Measurements from ENCODE around the gene FAM83C. TPM values are rescaled to one million over a fixed set of nuclear protein-coding genes. Genes with fewer than 3 reads are reported as not detected.

The FAM83C gene
- total and polyA plus RNA-seq, 10 of the 15 experiments (the other 5 are each of a cell fraction or from before 2014, with no cell fraction given): not detected

DNA sequence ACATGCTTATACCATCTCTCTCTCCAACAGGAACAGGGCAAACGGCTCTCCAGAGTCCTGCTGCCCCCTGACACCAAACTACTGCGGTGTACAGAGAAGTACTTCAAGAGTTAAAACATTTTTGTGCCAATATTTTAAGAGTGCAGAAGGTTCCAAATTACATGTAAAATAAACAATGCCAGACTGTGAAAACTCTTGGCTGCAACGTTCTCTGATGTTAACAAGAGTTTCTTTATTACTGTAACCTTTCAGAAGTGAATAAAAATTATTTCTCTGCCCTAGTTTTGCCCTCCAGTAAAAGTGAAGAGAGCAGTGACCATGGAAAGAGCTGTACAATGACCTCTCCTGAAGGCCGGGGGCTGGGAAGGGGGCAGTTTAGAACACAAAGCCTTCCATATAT, 41.4 kb upstream of the FAM83C start (continued):
- TF ChIP-seq CHD2 (IDR thresholded peaks at IDR 0.05; ENCODE audit: borderline replicate concordance, low read depth, low read length): no peak

DNA sequence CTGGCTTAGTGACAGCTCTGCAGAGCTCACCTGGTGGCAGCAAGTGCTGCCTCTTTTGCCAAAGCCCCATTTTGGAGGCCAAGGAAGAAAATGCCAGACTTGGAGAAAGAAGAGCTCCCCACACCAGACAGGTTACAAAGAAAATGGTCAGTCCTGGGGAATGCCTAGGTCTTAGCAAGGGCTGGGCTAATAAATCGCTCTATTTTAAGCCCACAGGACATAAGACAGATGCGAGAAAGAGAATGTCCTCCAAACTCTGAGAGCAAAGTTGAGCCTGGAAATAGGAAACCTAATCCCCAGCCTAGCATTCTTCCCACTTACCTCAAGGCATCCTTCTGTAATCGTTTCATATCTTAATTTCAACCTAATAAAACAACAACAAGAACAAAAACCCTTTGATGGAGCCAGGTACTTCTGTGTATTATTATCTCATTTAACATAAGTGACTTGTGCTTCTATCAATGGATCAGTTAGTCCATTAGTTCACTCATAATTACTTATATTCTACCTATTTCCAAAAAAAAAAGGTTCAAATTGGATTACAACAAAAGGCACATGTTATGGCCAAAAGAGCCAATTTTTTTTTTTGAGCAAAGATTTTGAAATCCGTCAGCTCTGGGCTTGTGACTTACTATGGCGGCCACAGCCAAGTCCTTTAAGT, 40.4 kb upstream of the FAM83C start:
- 85% methylated on average over 5 of the region's 5 CpGs for WGBS (ENCODE audit: insufficient coverage, insufficient replicate concordance, low lambda C conversion rate, missing lambda C conversion rate)
- CTCF ChIA-PET: interaction anchor here (0.6 to 1.5 kb wide), 2 partner anchors 11 to 76 kb away, joined by 3 to 4 read pairs; no protein-coding TSS in a partner anchor
- TF ChIP-seq NR2C2 (IDR thresholded peaks at IDR 0.05; ENCODE audit: borderline replicate concordance, control insufficient read depth, insufficient read length, low read depth): no peak
- no peak for TF ChIP-seq RCOR1 (conservative IDR thresholded peaks at IDR 0.05; ENCODE audit: low read depth, low read length)
- TF ChIP-seq WRNIP1 (IDR thresholded peaks at IDR 0.05; ENCODE audit: borderline replicate concordance, low read depth, low read length): no peak
- TF ChIP-seq, protein P1, sequence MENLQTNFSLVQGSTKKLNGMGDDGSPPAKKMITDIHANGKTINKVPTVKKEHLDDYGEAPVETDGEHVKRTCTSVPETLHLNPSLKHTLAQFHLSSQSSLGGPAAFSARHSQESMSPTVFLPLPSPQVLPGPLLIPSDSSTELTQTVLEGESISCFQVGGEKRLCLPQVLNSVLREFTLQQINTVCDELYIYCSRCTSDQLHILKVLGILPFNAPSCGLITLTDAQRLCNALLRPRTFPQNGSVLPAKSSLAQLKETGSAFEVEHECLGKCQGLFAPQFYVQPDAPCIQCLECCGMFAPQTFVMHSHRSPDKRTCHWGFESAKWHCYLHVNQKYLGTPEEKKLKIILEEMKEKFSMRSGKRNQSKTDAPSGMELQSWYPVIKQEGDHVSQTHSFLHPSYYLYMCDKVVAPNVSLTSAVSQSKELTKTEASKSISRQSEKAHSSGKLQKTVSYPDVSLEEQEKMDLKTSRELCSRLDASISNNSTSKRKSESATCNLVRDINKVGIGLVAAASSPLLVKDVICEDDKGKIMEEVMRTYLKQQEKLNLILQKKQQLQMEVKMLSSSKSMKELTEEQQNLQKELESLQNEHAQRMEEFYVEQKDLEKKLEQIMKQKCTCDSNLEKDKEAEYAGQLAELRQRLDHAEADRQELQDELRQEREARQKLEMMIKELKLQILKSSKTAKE (IDR thresholded peaks at IDR 0.05; ENCODE audit: low read depth, poor library complexity, severe bottlenecking): no peak
- TF ChIP-seq CBX3 (IDR thresholded peaks at IDR 0.05; ENCODE audit: borderline replicate concordance, low read depth): no peak
- TF ChIP-seq KAT2A (conservative IDR thresholded peaks at IDR 0.05; ENCODE audit: control insufficient read depth, low read depth, low read length): no peak
- no peak for TF ChIP-seq BRCA1 (IDR thresholded peaks at IDR 0.05; ENCODE audit: low read depth, low read length)
- TF ChIP-seq STAT3 (IDR thresholded peaks at IDR 0.05; ENCODE audit: low read depth, low read length): no peak
- TF ChIP-seq GATAD2B (conservative IDR thresholded peaks at IDR 0.05; ENCODE audit: low read depth): no peak
- no peak for TF ChIP-seq TCF12 (IDR thresholded peaks at IDR 0.05; ENCODE audit: low read depth, low read length)
- no peak for TF ChIP-seq GABPA (IDR thresholded peaks at IDR 0.05; ENCODE audit: low read depth)
- no peak overlapping the region for H2AFZ ChIP-seq (ENCODE audit: control insufficient read depth, low read depth, low read length)
- H3K27me3 ChIP-seq (replicated peaks in 1 of 2; ENCODE audit: control insufficient read depth in 2 of 2, insufficient read depth in 2 of 2, low read length in 1 of 2): no peaks in the 10 kb centered on the region
- no peak overlapping the region for H3K4me3 ChIP-seq
- H3K79me2 ChIP-seq (ENCODE audit: control insufficient read depth, insufficient read depth, low read length): no peaks in the 10 kb centered on the region
- in situ Hi-C loops (cut with MboI) (no loop called here), intact Hi-C loops (cut with micrococcal nuclease; ENCODE audit: unreplicated experiment) (no loop called here)
- no peaks in the 10 kb centered on the region for H3K4me1 ChIP-seq (ENCODE audit: control insufficient read depth, insufficient read depth, low read length)
- H3K27ac ChIP-seq (ENCODE audit: control insufficient read depth, insufficient read depth): no peak overlapping the region
- H3K4me2 ChIP-seq (ENCODE audit: control insufficient read depth, insufficient read depth): no peak overlapping the region
- H3K36me3 ChIP-seq (ENCODE audit: control insufficient read depth in 2 of 2, insufficient read depth in 2 of 2, low read length in 1 of 2): peaks cover 0 to 4% of the 10 kb centered on the region in 2 experiments; a peak in 2 of 4 replicates
- no TSS peak for BruUV-seq (replicated peaks)
- H3K9ac ChIP-seq (ENCODE audit: control insufficient read depth, insufficient read depth, low read length): no peak overlapping the region
- FAIRE-seq (no peak), ATAC-seq (no peak), DNase-seq (ENCODE audit: low read depth, low spot score) (no peak)
- POLR2A ChIA-PET: no interaction called here
- SMC1A ChIA-PET (ENCODE audit: uncharacterized antibody, unreplicated experiment): interaction anchor here (1.1 kb wide), 1 partner anchor 11 kb away, joined by 3 read pairs; no protein-coding TSS in a partner anchor
- no peaks in the 10 kb centered on the region for H4K20me1 ChIP-seq (ENCODE audit: control insufficient read depth, insufficient read depth)
- RAD21 ChIA-PET (ENCODE audit: unreplicated experiment): no interaction called here
- no peaks in the 10 kb centered on the region for H3K9me3 ChIP-seq (replicated peaks; ENCODE audit: control insufficient read depth, insufficient read depth, low read length)
